ENCODE data around the gene CHTF18. TPM values are rescaled to one million over a fixed set of nuclear protein-coding genes. Genes with fewer than 3 reads are reported as not detected.
"Not testable (repeated sequence)": the region's sequence is repeated elsewhere in the genome, so short reads cannot be mapped to it uniquely, and the experiment has no call there.

Gene CHTF18
- total and polyA plus RNA-seq, 4 donors: 7.5 to 17.4 (median 14.9) TPM

GRCh38 chr16:775236-775796 is 13.1 kb upstream of the CHTF18 start:
- Histone ChIP-seq H3K9ac (ENCODE audit: insufficient read depth in 1 of 2, low read length in 2 of 2) (no peak overlapping the region), H3K27me3 (ENCODE audit: control insufficient read depth in 3 of 3, insufficient read depth in 3 of 3, low read length in 2 of 3) (peaks cover 0 to 2% (median 0%) of the 10 kb centered on the region in 3 donors), H3K36me3 (ENCODE audit: control insufficient read depth in 4 of 4, insufficient read depth in 4 of 4, low read length in 4 of 4) (no peaks in the 10 kb centered on the region), H3K27ac (ENCODE audit: low read depth in 1 of 2, low read length in 1 of 2) (no peak overlapping the region), H3K4me3 (no peak overlapping the region), H3K4me1 (ENCODE audit: control insufficient read depth in 5 of 5, insufficient read depth in 5 of 5, low read length in 5 of 5) (no peaks in the 10 kb centered on the region), H3K9me3 (ENCODE audit: control insufficient read depth in 4 of 4, insufficient read depth in 3 of 4, low read length in 3 of 4) (peaks cover 0 to 2% (median 0%) of the 10 kb centered on the region in 4 donors)
- ATAC-seq (ENCODE audit: insufficient read depth, low FRiP score): no peak
- 74 to 84% methylated on average over 36 of the region's 36 CpGs for WGBS, 2 donors
- DNase-seq: no peak
- no peak for TF ChIP-seq CTCF (IDR thresholded peaks at IDR 0.05; ENCODE audit: control extremely low read depth, extremely low read depth)

DNA sequence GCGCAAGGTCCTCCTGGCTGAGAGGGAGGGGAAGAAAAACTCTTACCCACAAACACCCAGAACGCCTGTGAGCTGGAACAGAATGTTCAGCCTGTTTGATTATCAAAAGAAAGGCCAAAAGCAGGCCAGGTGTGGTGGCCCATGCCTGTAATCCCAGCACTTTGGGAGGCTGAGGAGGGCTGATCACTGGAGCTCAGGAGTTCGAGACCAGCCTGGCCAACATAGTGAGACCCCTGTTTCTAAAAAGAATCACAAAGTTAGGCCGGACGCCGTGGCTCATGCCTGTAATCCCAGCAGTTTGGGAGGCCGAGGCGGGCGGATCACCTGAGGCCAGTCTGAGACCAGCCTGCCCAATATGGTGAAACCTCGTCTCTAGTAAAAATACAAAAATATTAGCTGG is 12.1 kb upstream of the CHTF18 start:
- not testable (repeated sequence) for H3K4me3 ChIP-seq; ATAC-seq (ENCODE audit: insufficient read depth, low FRiP score); H3K36me3 ChIP-seq (ENCODE audit: control insufficient read depth in 4 of 4, insufficient read depth in 4 of 4, low read length in 4 of 4); H3K9me3 ChIP-seq (ENCODE audit: control insufficient read depth in 4 of 4, insufficient read depth in 3 of 4, low read length in 3 of 4); H3K4me1 ChIP-seq (ENCODE audit: control insufficient read depth in 5 of 5, insufficient read depth in 5 of 5, low read length in 5 of 5); H3K9ac ChIP-seq (ENCODE audit: insufficient read depth in 1 of 2, low read length in 2 of 2); H3K27ac ChIP-seq (ENCODE audit: low read depth in 1 of 2, low read length in 1 of 2); DNase-seq; H3K27me3 ChIP-seq (ENCODE audit: control insufficient read depth in 3 of 3, insufficient read depth in 3 of 3, low read length in 2 of 3)
- 91 to 94% methylated on average over 10 of the region's 10 CpGs for WGBS, 2 donors

- peaks cover 0 to 5% (median 0%) of the 10 kb centered on the region in 3 donors for H3K27me3 ChIP-seq (ENCODE audit: control insufficient read depth in 3 of 3, insufficient read depth in 3 of 3, low read length in 2 of 3)
- no peak for ATAC-seq (ENCODE audit: insufficient read depth, low FRiP score)
These were observed 11.6 kb upstream of the CHTF18 start for GRCh38 chr16:776824-777223.

DNA sequence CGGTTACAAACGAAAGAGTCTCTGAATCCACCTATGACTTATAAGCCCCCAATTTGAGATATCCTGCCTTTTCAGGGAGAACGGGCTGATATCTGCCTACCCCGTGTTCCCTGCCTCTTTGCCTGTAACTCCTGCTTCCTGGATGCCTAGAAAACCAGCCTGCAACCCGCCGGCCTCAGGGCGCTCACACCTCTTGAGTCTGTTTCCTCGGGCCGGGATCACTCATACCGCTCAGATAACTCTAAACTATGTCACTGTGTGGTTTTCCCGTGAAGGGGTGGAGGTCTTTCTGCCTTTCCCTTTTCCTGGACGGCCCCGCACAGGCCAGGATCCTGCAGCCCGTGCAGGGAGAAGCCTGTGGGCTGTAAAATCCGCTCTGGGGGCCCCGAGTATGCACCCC is 10.6 kb upstream of the CHTF18 start:
- Histone ChIP-seq H3K9me3 (ENCODE audit: control insufficient read depth in 4 of 4, insufficient read depth in 3 of 4, low read length in 3 of 4) (peaks cover 0 to 2% (median 0%) of the 10 kb centered on the region in 4 donors), H3K4me1 (ENCODE audit: control insufficient read depth in 5 of 5, insufficient read depth in 5 of 5, low read length in 5 of 5) (no peaks in the 10 kb centered on the region), H3K9ac (ENCODE audit: insufficient read depth in 1 of 2, low read length in 2 of 2) (no peak overlapping the region), H3K36me3 (ENCODE audit: control insufficient read depth in 4 of 4, insufficient read depth in 4 of 4, low read length in 4 of 4) (no peaks in the 10 kb centered on the region), H3K4me3 (no peak overlapping the region), H3K27ac (ENCODE audit: low read depth in 1 of 2, low read length in 1 of 2) (no peak overlapping the region), H3K27me3 (ENCODE audit: control insufficient read depth in 3 of 3, insufficient read depth in 3 of 3, low read length in 2 of 3) (peaks cover 0 to 5% (median 0%) of the 10 kb centered on the region in 3 donors)
- no peak for DNase-seq
- ATAC-seq (ENCODE audit: insufficient read depth, low FRiP score): no peak
- TF ChIP-seq CTCF (IDR thresholded peaks at IDR 0.05; ENCODE audit: control extremely low read depth, extremely low read depth): no peak
- 15 to 22% methylated on average over 16 of the region's 16 CpGs for WGBS, 2 donors

More at GRCh38 chr16:776824-777223, 11.6 kb upstream of the CHTF18 start:
- DNase-seq: no peak
- Histone ChIP-seq H3K9ac (ENCODE audit: insufficient read depth in 1 of 2, low read length in 2 of 2) (no peak overlapping the region), H3K4me1 (ENCODE audit: control insufficient read depth in 5 of 5, insufficient read depth in 5 of 5, low read length in 5 of 5) (no peaks in the 10 kb centered on the region), H3K9me3 (ENCODE audit: control insufficient read depth in 4 of 4, insufficient read depth in 3 of 4, low read length in 3 of 4) (peaks cover 0 to 2% (median 0%) of the 10 kb centered on the region in 4 donors), H3K36me3 (ENCODE audit: control insufficient read depth in 4 of 4, insufficient read depth in 4 of 4, low read length in 4 of 4) (no peaks in the 10 kb centered on the region), H3K27ac (ENCODE audit: low read depth in 1 of 2, low read length in 1 of 2) (no peak overlapping the region), H3K4me3 (no peak overlapping the region)
- 91 to 93% methylated on average over 9 of the region's 9 CpGs for WGBS, 2 donors
- TF ChIP-seq CTCF (IDR thresholded peaks at IDR 0.05; ENCODE audit: control extremely low read depth, extremely low read depth): no peak

Data from lung (tissue), 12 donors.